ENCODE measurements around the gene NRP2.

NRP2 gene

GRCh38 chr2:205781244-205781931 is 99.1 kb downstream of the NRP2 start:
- no peak for DNase-seq

- DNase-seq, result no peak
These were observed 100.6 kb downstream of the NRP2 start for GRCh38 chr2:205782941-205783340.

GRCh38 chr2:205783872-205784499 is 101.7 kb downstream of the NRP2 start:
- no peak for DNase-seq

GRCh38 chr2:205785507-205786260 is 103.4 kb downstream of the NRP2 start:
- DNase-seq, result no peak

- DNase-seq, result no peak
These were observed 104.7 kb downstream of the NRP2 start for GRCh38 chr2:205786976-205787375.

- DNase-seq, result no peak
These were observed 105.5 kb downstream of the NRP2 start for GRCh38 chr2:205787761-205788160.

- DNase-seq, result no peak
These were observed 107.6 kb downstream of the NRP2 start for GRCh38 chr2:205789906-205790305.

- no peak for DNase-seq
These were observed 110.6 kb downstream of the NRP2 start for GRCh38 chr2:205792908-205793307.

- no peak for DNase-seq
These were observed 114.6 kb downstream of the NRP2 start for GRCh38 chr2:205796805-205797313.

- no peak for DNase-seq
These were observed 115.6 kb downstream of the NRP2 start for GRCh38 chr2:205797866-205798265.

GRCh38 chr2:205800224-205800623 is 117.9 kb downstream of the NRP2 start:
- DNase-seq, result no peak

- DNase-seq, result no peak
These were observed 118.5 kb downstream of the NRP2 start for GRCh38 chr2:205800773-205801172.

- DNase-seq, result no peak
These were observed 119.8 kb downstream of the NRP2 start for GRCh38 chr2:205802065-205802464.

- DNase-seq, result no peak
These were observed 120.6 kb downstream of the NRP2 start for GRCh38 chr2:205802941-205803340.

GRCh38 chr2:205803500-205803899 is 121.2 kb downstream of the NRP2 start:
- no peak for DNase-seq

GRCh38 chr2:205805136-205805535 is 122.8 kb downstream of the NRP2 start:
- DNase-seq, result no peak

- no peak for DNase-seq
These were observed 124.0 kb downstream of the NRP2 start for GRCh38 chr2:205806143-205806905.

GRCh38 chr2:205807229-205807628 is 124.9 kb downstream of the NRP2 start:
- DNase-seq, result no peak

GRCh38 chr2:205807758-205808157 is 125.5 kb downstream of the NRP2 start:
- DNase-seq, result no peak

- no peak for DNase-seq
These were observed 126.3 kb downstream of the NRP2 start for GRCh38 chr2:205808486-205809121.

- DNase-seq, result no peak
These were observed 129.1 kb downstream of the NRP2 start for GRCh38 chr2:205811387-205811786.

- DNase-seq, result no peak
These were observed 131.7 kb downstream of the NRP2 start for GRCh38 chr2:205814039-205814364.

- DNase-seq, result no peak
These were observed 133.4 kb downstream of the NRP2 start for GRCh38 chr2:205815673-205816072.

Data from RPMI8226 (cell line).